HepG2 (cell line): ENCODE data around the gene ABCA4. TPM values are rescaled to one million over a fixed set of nuclear protein-coding genes. Genes with fewer than 3 reads are reported as not detected.

Experiments used
- FOXO4 ChIP-seq: sonication (generic); formaldehyde crosslinking; conservative IDR thresholded peaks from 2 replicates; pipeline ENCODE4 v1.8.1; 2023; ENCODE audit warnings: missing genetic modification reagents
- KAT7 ChIP-seq: IDR thresholded peaks from 2 replicates; pipeline ENCODE4 v1.6.1; 2018; ENCODE audit warnings: borderline replicate concordance, missing compliant biosample characterization
- KLF12 ChIP-seq: sonication (generic); formaldehyde crosslinking; IDR thresholded peaks from 2 replicates; pipeline ENCODE4 v1.4.0; 2020; ENCODE audit warnings: missing genetic modification reagents, borderline replicate concordance
- MLXIP ChIP-seq: sonication (generic); formaldehyde crosslinking; IDR thresholded peaks from 2 replicates; pipeline ENCODE4 v1.9.0; 2021; ENCODE audit warnings: missing genetic modification reagents, borderline replicate concordance
- NONO ChIP-seq, 2 experiments: fragments of 450-650 bp in 1 of 2; sonication (generic) in 1 of 2; formaldehyde crosslinking in 1 of 2; IDR thresholded peaks in 1 of 2; conservative IDR thresholded peaks in 1 of 2; 2 replicates each; pipeline versions ENCODE4 v1.6.1 to v1.8.0; 2017 to 2022; ENCODE audit warnings: mild to moderate bottlenecking in 1 of 2, missing genetic modification reagents in 1 of 2, moderate library complexity in 1 of 2
- PHF5A ChIP-seq: IDR thresholded peaks from one replicate; pipeline ENCODE4 v1.6.1; 2018; ENCODE audit warnings: low read depth, missing genetic modification reagents; ENCODE audit not compliant: unreplicated experiment
- SMC3 ChIP-seq: IDR thresholded peaks from 2 replicates; pipeline ENCODE4 v1.6.1; 2011; ENCODE audit warnings: low read length, improper control_type of control experiment
- SP2 ChIP-seq: sonication (generic); formaldehyde crosslinking; IDR thresholded peaks from 2 replicates; pipeline ENCODE4 v1.5.1; 2020; ENCODE audit warnings: mild to moderate bottlenecking, missing genetic modification reagents
- STAG1 ChIP-seq: sonication (generic); formaldehyde crosslinking; IDR thresholded peaks from 2 replicates; pipeline ENCODE4 v1.4.0; 2020; ENCODE audit warnings: missing genetic modification reagents
- YEATS4 ChIP-seq: sonication (generic); formaldehyde crosslinking; IDR thresholded peaks from 2 replicates; pipeline ENCODE4 v1.4.0; 2020; ENCODE audit warnings: missing genetic modification reagents, borderline replicate concordance
- ZFY ChIP-seq: sonication (generic); formaldehyde crosslinking; IDR thresholded peaks from 2 replicates; pipeline ENCODE4 v1.4.0; 2020; ENCODE audit warnings: missing genetic modification reagents
- ZNF224 ChIP-seq: sonication (generic); formaldehyde crosslinking; IDR thresholded peaks from 2 replicates; pipeline ENCODE4 v1.5.0; 2020; ENCODE audit warnings: mild to moderate bottlenecking, missing genetic modification reagents
- ZNF24 ChIP-seq: fragments of 450-650 bp; IDR thresholded peaks from 2 replicates; pipeline ENCODE4 v1.6.1; 2017; ENCODE audit warnings: antibody characterized with exemption, mild to moderate bottlenecking
- polyA plus RNA-seq, 8 experiments: library from polyadenylated mRNA; depleted of rRNA in 3 of 8; stranded (reverse) in 7 of 8; unstranded in 1 of 8; fragments of >200 nt; fragmentation: Illumina TruSeq in 4 of 8; extraction: Trizol in 4 of 8; gene quantifications; 2 replicates each; pipeline versions ENCODE4 v1.2.1 to v1.2.3, GENCODE V29; 2011 to 2016; ENCODE audit warnings: low read depth in 4 of 8, missing spikeins in 1 of 8, mixed read lengths in 1 of 8; ENCODE audit not compliant: insufficient read depth in 1 of 8
- total RNA-seq, 5 experiments: library from RNA; depleted of rRNA; stranded (reverse); fragments of >200 nt; fragmentation: Illumina TruSeq; extraction: Trizol; gene quantifications; 2 replicates each; pipeline ENCODE4 v1.2.3, GENCODE V29; 2016; ENCODE audit warnings: low read depth in 1 of 5
- TF ChIP-seq, protein P1 (sequence below): sonication (generic); formaldehyde crosslinking; IDR thresholded peaks from 2 replicates; pipeline ENCODE4 v1.5.0; 2020; ENCODE audit warnings: mild to moderate bottlenecking, missing genetic modification reagents, borderline replicate concordance
- TF ChIP-seq, protein P2 (sequence below): sonication (generic); formaldehyde crosslinking; IDR thresholded peaks from 2 replicates; pipeline ENCODE4 v1.8.0; 2022; ENCODE audit warnings: low read depth, missing genetic modification reagents

ABCA4 gene
- total and polyA plus RNA-seq, 2 of the 13 experiments (the other 11 are each of a cell fraction or from before 2014, with no cell fraction given) = 0.24 to 0.67 TPM

DNA sequence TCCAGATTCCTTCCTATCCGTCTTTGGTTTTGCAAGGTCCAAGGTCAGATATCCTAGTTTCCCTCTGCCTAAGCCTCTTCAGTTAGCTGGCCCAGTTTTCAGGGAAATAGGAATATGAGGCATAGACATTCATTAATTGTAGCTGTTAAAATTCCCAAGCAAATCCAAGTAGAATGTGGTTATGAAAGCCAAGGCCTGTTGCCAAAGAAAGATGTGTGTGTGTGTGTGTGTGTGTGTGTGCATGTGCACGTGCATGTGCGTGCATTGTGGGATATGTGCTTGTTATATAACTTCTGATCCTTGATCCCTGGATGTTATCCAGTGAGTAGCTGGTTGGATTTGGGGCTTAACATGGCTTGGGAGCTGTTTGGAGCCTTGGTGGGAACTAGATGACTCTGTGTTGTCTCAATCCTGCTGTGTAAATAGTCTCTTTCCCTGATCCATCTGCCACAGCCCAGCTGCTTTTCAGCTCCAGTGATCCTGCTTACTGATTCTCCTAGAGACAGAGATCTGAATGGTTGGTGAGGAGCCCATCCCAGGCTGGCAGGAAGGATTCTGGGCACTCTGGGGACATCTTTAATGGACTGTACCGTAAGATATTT, 141.1 kb downstream of the ABCA4 start (continued):
- TF ChIP-seq NONO (IDR thresholded peaks at IDR 0.05) (no peak), NONO (CRISPR knock-in tag; conservative IDR thresholded peaks at IDR 0.05) (peak; percentile 72; the same call in 1 of the 2 replicates), ZNF224 (CRISPR knock-in tag) (peak; percentile 60; the same call in 1 of the 2 replicates), KLF12 (no peak), KAT7 (peak; percentile 65; the same call in 1 of the 2 replicates), SMC3 (no peak), SP2 (no peak; the same call in 1 of the 2 replicates), PHF5A (CRISPR knock-in tag) (peak; percentile 90), ZFY (CRISPR knock-in tag) (peak; percentile 46; the same call in 1 of the 2 replicates), FOXO4 (no peak), ZNF24 (no peak), YEATS4 (CRISPR knock-in tag) (peak; percentile 82), MLXIP (CRISPR knock-in tag) (no peak), STAG1 (peak; percentile 8; the same call in 1 of the 2 replicates)
- TF ChIP-seq, protein P1, sequence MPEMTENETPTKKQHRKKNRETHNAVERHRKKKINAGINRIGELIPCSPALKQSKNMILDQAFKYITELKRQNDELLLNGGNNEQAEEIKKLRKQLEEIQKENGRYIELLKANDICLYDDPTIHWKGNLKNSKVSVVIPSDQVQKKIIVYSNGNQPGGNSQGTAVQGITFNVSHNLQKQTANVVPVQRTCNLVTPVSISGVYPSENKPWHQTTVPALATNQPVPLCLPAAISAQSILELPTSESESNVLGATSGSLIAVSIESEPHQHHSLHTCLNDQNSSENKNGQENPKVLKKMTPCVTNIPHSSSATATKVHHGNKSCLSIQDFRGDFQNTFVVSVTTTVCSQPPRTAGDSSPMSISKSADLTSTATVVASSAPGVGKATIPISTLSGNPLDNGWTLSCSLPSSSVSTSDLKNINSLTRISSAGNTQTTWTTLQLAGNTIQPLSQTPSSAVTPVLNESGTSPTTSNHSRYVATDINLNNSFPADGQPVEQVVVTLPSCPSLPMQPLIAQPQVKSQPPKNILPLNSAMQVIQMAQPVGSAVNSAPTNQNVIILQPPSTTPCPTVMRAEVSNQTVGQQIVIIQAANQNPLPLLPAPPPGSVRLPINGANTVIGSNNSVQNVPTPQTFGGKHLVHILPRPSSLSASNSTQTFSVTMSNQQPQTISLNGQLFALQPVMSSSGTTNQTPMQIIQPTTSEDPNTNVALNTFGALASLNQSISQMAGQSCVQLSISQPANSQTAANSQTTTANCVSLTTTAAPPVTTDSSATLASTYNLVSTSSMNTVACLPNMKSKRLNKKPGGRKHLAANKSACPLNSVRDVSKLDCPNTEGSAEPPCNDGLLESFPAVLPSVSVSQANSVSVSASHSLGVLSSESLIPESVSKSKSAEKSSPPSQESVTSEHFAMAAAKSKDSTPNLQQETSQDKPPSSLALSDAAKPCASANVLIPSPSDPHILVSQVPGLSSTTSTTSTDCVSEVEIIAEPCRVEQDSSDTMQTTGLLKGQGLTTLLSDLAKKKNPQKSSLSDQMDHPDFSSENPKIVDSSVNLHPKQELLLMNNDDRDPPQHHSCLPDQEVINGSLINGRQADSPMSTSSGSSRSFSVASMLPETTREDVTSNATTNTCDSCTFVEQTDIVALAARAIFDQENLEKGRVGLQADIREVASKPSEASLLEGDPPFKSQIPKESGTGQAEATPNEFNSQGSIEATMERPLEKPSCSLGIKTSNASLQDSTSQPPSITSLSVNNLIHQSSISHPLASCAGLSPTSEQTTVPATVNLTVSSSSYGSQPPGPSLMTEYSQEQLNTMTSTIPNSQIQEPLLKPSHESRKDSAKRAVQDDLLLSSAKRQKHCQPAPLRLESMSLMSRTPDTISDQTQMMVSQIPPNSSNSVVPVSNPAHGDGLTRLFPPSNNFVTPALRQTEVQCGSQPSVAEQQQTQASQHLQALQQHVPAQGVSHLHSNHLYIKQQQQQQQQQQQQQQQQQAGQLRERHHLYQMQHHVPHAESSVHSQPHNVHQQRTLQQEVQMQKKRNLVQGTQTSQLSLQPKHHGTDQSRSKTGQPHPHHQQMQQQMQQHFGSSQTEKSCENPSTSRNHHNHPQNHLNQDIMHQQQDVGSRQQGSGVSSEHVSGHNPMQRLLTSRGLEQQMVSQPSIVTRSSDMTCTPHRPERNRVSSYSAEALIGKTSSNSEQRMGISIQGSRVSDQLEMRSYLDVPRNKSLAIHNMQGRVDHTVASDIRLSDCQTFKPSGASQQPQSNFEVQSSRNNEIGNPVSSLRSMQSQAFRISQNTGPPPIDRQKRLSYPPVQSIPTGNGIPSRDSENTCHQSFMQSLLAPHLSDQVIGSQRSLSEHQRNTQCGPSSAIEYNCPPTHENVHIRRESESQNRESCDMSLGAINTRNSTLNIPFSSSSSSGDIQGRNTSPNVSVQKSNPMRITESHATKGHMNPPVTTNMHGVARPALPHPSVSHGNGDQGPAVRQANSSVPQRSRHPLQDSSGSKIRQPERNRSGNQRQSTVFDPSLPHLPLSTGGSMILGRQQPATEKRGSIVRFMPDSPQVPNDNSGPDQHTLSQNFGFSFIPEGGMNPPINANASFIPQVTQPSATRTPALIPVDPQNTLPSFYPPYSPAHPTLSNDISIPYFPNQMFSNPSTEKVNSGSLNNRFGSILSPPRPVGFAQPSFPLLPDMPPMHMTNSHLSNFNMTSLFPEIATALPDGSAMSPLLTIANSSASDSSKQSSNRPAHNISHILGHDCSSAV (CRISPR knock-in tag) = no peak
- TF ChIP-seq, protein P2, sequence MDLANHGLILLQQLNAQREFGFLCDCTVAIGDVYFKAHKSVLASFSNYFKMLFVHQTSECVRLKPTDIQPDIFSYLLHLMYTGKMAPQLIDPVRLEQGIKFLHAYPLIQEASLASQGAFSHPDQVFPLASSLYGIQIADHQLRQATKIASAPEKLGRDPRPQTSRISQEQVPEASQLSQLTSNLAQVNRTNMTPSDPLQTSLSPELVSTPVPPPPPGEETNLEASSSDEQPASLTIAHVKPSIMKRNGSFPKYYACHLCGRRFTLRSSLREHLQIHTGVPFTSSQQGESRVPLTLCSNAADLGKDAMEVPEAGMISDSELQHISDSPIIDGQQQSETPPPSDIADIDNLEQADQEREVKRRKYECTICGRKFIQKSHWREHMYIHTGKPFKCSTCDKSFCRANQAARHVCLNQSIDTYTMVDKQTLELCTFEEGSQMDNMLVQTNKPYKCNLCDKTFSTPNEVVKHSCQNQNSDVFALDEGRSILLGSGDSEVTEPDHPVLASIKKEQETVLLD (CRISPR knock-in tag) = no peak
